ENCODE measurements around the gene ITK.

The ITK gene

GRCh38 chr5:157165668-157166067 is 15.0 kb upstream of the ITK start:
- CTCF ChIA-PET: interaction anchor here (0.9 to 1.5 kb wide), 3 partner anchors 10 to 146 kb away, joined by 3 to 5 read pairs (median 3); no protein-coding TSS in a partner anchor
- no peak for DNase-seq (ENCODE audit: extremely low spot score)
- TF ChIP-seq, protein P1, sequence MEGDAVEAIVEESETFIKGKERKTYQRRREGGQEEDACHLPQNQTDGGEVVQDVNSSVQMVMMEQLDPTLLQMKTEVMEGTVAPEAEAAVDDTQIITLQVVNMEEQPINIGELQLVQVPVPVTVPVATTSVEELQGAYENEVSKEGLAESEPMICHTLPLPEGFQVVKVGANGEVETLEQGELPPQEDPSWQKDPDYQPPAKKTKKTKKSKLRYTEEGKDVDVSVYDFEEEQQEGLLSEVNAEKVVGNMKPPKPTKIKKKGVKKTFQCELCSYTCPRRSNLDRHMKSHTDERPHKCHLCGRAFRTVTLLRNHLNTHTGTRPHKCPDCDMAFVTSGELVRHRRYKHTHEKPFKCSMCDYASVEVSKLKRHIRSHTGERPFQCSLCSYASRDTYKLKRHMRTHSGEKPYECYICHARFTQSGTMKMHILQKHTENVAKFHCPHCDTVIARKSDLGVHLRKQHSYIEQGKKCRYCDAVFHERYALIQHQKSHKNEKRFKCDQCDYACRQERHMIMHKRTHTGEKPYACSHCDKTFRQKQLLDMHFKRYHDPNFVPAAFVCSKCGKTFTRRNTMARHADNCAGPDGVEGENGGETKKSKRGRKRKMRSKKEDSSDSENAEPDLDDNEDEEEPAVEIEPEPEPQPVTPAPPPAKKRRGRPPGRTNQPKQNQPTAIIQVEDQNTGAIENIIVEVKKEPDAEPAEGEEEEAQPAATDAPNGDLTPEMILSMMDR (IDR thresholded peaks at IDR 0.05; ENCODE audit: control extremely low read depth, extremely low read depth, low read depth, missing control alignments): no peak
- POLR2A ChIA-PET: no interaction called here

- no peak for DNase-seq (ENCODE audit: extremely low spot score)
- TF ChIP-seq, protein P1 (IDR thresholded peaks at IDR 0.05; ENCODE audit: control extremely low read depth, extremely low read depth, low read depth, missing control alignments): no peak
- POLR2A ChIA-PET: no interaction called here
- CTCF ChIA-PET: interaction anchor here (1.0 to 2.5 kb wide), 7 partner anchors 9 to 87 kb away, joined by 3 to 18 read pairs (median 5); no protein-coding TSS in a partner anchor
These were observed 14.1 kb upstream of the ITK start, which contains the start of gene GARIN3 for GRCh38 chr5:157166214-157167213. Gene GARIN3, minus strand, starts transcription at chr5:157166264. Its CDS starts 96 bp downstream, at chr5:157166168.

DNA sequence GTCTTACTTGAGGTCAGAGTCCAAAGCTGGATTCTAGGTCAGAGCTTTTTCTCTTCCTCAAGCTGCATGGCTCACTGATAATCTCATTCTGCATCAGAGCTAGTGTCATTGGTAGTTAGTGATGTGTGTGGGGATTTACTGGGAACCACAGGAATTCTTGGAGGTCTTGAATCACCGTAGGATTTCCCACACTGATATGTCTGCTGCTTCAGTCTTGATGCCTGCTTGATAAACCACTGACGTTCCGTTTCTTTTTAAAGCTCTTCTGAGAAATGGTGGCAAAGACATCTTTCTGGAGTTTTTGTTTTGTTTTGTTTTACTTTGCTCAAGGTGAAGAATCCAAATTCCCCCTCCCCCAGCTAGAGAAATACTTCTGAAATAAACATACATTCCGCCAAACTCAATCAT is 13.4 kb upstream of the ITK start:
- peak; percentile 26 for DNase-seq (ENCODE audit: extremely low spot score)
- ChIA-PET CTCF (interaction anchor here (1.0 to 2.5 kb wide), 7 partner anchors 9 to 86 kb away, joined by 3 to 18 read pairs (median 3); no protein-coding TSS in a partner anchor), POLR2A (no interaction called here)
- TF ChIP-seq, protein P1 (IDR thresholded peaks at IDR 0.05; ENCODE audit: control extremely low read depth, extremely low read depth, low read depth, missing control alignments): no peak

DNA sequence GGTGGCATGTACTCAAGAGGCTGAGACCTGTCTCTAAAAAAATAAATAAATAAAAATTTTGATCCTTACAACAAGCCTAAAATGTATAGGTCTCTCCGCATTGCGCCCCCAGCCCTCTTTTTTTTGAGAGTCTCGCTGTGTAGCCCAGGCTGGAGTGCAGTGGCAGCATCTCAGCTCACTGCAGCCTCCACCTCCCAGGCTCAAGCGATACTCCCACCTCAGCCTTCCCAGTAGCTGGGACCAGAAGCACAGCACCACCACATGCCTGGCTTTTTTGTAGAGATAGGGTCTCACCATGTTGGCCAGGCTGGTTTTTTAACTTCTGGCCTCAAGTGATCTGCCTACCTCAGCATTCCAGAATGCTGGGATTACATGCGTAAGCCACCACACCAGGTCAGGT is 12.4 kb upstream of the ITK start:
- ChIA-PET POLR2A (no interaction called here), CTCF (interaction anchor here (0.7 to 2.5 kb wide), 6 partner anchors 9 to 86 kb away, joined by 3 to 18 read pairs (median 3); no protein-coding TSS in a partner anchor)
- TF ChIP-seq, protein P1 (IDR thresholded peaks at IDR 0.05; ENCODE audit: control extremely low read depth, extremely low read depth, low read depth, missing control alignments): no peak
- DNase-seq (ENCODE audit: extremely low spot score): no peak

- ChIA-PET POLR2A (no interaction called here), CTCF (interaction anchor here (1.0 to 2.4 kb wide), 6 partner anchors 11 to 155 kb away, joined by 3 to 12 read pairs (median 4); no protein-coding TSS in a partner anchor)
- TF ChIP-seq, protein P1 (IDR thresholded peaks at IDR 0.05; ENCODE audit: control extremely low read depth, extremely low read depth, low read depth, missing control alignments): no peak
- peak; percentile 82 for DNase-seq (ENCODE audit: extremely low spot score)
These were observed 8.2 kb upstream of the ITK start for GRCh38 chr5:157172403-157172802.

DNA sequence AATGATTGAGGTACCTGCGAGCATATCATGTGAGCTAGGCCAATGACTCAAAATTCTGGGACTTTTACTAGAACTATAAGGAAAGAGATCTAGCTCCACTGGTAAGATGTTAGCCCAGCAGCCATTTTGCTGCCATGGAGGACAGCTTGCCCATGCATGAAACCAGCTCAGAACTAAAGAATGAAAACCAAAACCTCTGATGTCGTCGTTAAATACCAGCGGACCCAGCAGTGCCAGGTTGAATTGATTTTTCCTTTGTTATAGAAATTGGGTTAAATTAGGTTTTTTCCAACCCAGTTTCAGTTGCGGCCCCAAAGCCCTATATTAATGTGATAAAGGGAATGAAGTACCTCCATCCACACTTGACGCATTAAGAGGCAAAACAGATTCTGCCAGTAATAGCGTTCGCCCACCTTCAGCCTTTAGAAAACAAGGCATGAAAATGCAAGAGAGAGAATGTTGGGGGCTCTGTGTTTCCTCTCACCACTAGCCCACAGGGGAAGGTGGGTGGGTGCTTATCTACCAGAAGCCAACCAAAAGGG is 5.5 kb upstream of the ITK start:
- ChIA-PET POLR2A (no interaction called here), CTCF (interaction anchor here (0.9 to 1.4 kb wide), 4 partner anchors 37 to 70 kb away, joined by 3 read pairs; no protein-coding TSS in a partner anchor)
- no peak for DNase-seq (ENCODE audit: extremely low spot score)
- TF ChIP-seq, protein P1 (IDR thresholded peaks at IDR 0.05; ENCODE audit: control extremely low read depth, extremely low read depth, low read depth, missing control alignments): no peak
